Measurements from ENCODE around the gene KCND2. TPM values are rescaled to one million over a fixed set of nuclear protein-coding genes. Genes with fewer than 3 reads are reported as not detected.

Gene KCND2
- total RNA-seq, 2 donors from 2014 or later = 0.11 to 0.12 TPM

DNA sequence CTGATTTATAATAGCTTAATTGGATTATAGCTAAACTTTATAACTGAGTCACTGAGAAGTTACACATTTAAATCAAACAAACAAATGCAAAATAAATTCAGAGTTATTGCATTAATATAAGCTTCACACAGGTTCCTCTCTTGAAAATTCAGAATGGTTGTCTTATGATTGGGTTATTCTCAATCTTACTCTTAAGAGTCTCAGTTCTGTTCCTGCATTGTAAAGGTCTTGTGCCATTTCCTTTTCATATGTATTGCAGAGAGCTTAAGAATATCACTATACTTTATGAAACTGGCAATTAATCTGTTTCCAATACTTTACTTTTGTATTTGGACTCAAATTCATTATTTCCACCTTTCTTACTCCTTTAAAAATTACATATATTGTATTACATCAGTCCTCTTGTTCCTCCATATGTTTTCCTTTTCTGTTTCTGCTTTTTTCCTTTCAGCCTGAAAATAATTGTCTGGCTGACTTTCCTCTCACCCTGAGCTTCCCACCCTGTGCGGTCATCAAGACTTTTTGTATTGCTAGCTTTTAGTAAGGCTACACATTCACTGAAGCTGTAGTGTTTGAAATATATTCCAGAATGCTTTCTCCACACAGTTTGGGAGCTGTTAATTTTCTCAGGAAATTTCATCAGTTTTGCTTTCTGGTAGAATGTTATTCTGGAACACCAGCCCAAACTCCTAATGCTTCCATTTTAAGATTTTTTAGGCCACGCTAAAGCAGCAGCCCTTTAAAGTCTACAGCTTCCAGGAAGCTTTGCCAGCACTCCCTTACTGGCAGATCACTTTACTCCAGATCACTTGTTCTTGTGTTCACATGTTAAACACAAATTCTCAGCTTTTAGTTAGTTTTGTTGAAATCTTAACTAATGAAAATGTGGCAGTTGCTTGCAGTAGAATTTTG, 139.4 kb downstream of the KCND2 start:
- no peak for DNase-seq (ENCODE audit: low spot score)
- H3K9me3 ChIP-seq = no peaks in the 10 kb centered on the region
- H3K27ac ChIP-seq = no peak overlapping the region
- H3K4me1 ChIP-seq = no peaks in the 10 kb centered on the region
- no peak overlapping the region for H3K4me3 ChIP-seq
- no peak for TF ChIP-seq CTCF (IDR thresholded peaks at IDR 0.05)
- H3K36me3 ChIP-seq = no peaks in the 10 kb centered on the region
- H3K27me3 ChIP-seq = no peaks in the 10 kb centered on the region

DNA sequence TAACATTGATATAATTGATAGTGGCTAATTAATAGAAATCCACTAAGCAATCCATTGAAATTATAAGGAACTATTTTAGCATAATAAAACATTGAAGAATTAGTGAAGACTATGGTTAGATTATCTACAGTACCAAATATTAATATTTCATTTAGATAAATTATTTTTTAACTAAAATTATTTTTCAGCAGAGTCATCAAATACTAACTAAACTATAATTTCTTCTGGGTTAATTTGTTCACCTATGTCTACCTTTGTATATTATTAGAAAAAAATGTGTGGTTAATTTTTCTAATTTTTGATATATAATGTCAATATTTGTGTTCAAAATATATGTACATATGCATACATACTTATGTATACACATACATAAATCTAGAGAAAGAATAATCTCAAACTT, 140.2 kb downstream of the KCND2 start:
- no peaks in the 10 kb centered on the region for H3K4me1 ChIP-seq
- H3K4me3 ChIP-seq = no peak overlapping the region
- DNase-seq (ENCODE audit: low spot score) = no peak
- no peak overlapping the region for H3K27ac ChIP-seq
- no peak for TF ChIP-seq CTCF (IDR thresholded peaks at IDR 0.05)
- no peaks in the 10 kb centered on the region for H3K9me3 ChIP-seq
- H3K36me3 ChIP-seq = no peaks in the 10 kb centered on the region
- H3K27me3 ChIP-seq = no peaks in the 10 kb centered on the region

GRCh38 chr7:120417244-120417979, 144.4 kb downstream of the KCND2 start:
- no peaks in the 10 kb centered on the region for H3K36me3 ChIP-seq
- H3K27me3 ChIP-seq = no peaks in the 10 kb centered on the region
- TF ChIP-seq CTCF (IDR thresholded peaks at IDR 0.05) = no peak
- H3K27ac ChIP-seq = no peak overlapping the region
- no peak overlapping the region for H3K4me3 ChIP-seq
- no peaks in the 10 kb centered on the region for H3K9me3 ChIP-seq
- DNase-seq (ENCODE audit: low spot score) = no peak
- H3K4me1 ChIP-seq = no peaks in the 10 kb centered on the region

DNA sequence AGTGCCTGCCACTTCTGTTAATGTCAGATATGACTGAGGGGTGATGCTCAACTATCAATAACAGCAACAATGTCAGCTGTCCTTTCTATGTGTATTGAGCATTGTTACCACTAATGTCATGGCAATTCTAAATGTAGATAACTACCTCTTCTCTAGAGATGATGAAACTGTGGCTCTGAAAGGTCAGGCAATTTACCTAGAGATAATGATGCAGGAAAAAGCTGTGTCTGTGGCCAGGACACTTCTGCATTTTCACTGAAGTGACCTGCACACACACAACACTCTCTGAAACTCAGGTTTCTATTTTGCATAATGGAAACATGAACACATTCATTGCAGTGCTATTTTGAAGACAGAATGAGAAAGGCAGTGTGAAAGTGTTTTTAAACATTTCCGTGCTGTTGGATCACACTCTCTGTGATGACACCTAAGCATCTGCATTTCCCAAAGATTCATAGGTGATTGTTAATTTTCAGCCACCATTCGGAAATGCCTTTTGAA, 148.2 kb downstream of the KCND2 start:
- TF ChIP-seq CTCF (IDR thresholded peaks at IDR 0.05) = no peak
- H3K4me1 ChIP-seq = no peaks in the 10 kb centered on the region
- no peak overlapping the region for H3K27ac ChIP-seq
- no peaks in the 10 kb centered on the region for H3K9me3 ChIP-seq
- no peaks in the 10 kb centered on the region for H3K27me3 ChIP-seq
- DNase-seq (ENCODE audit: low spot score) = no peak
- H3K36me3 ChIP-seq = no peaks in the 10 kb centered on the region
- no peak overlapping the region for H3K4me3 ChIP-seq

DNA sequence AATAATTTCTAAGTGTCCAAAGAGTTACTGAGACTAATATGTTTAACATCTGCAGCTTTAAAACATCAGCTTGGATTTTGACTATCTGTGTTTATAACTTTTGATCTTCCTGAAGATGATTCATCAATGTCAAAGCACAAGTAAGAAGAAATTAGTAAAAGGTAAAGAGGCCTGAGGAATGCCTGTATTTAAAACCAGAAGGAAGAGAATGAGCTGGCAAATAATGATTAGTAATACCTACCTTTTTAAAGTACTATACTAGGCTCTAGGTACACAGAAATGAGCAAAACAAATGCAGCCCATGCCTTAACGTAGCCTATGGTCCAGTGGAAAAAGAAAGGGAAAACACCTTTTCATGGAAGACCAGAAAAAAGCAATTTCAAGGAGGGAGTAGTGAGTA, 158.0 kb downstream of the KCND2 start:
- H3K27ac ChIP-seq = no peak overlapping the region
- H3K4me3 ChIP-seq = no peak overlapping the region
- no peak for DNase-seq (ENCODE audit: low spot score)
- no peaks in the 10 kb centered on the region for H3K9me3 ChIP-seq
- TF ChIP-seq CTCF (IDR thresholded peaks at IDR 0.05) = no peak
- H3K4me1 ChIP-seq = no peaks in the 10 kb centered on the region
- H3K36me3 ChIP-seq = no peaks in the 10 kb centered on the region
- H3K27me3 ChIP-seq = no peaks in the 10 kb centered on the region

Data from right atrium auricular region (tissue), 2 donors.